ENCODE data around the gene RBM10. TPM values are rescaled to one million over a fixed set of nuclear protein-coding genes. Genes with fewer than 3 reads are reported as not detected.
A peak's percentile ranks its signal among the peaks of the same experiment; 100 is the strongest.

The RBM10 gene
- total RNA-seq, 1 donor from 2014 or later = 35.9 TPM

DNA sequence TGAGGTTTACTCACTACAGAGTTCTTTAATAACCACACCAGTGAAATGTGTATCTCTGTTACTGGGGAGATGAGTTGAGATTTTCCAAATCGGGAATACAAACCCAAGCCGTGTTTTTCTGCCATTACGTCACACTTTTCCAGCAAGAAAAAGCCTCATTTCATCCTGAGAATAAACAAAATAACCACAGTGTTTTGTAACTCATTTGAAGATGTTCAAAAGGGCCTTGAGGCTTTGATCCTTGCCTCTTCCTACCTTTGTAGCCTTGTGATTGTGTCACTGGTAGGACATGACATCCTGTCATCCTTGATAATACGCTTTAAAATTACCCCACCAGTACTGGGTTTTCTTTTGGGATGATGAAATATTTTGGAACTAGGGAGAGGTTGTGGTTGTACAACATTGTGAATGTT is 90.7 kb downstream of the RBM10 start:
- H3K4me1 Mint-ChIP-seq (ENCODE audit: low read depth, unreplicated experiment) = peaks cover 2% of the 10 kb centered on the region
- peaks cover 5% of the 10 kb centered on the region for H3K36me3 Mint-ChIP-seq (ENCODE audit: low read depth, unreplicated experiment)
- Histone ChIP-seq H3K9me3 (ENCODE audit: insufficient read depth, low read depth, low read length) (no peaks in the 10 kb centered on the region), H4K20me1 (ENCODE audit: insufficient read depth, low read length) (peaks cover 18% of the 10 kb centered on the region), H3K27ac (ENCODE audit: low read depth, low read length) (no peak overlapping the region), H3K9ac (ENCODE audit: low read length) (no peak overlapping the region), H3K4me3 (ENCODE audit: insufficient read depth, low read depth, low read length) (no peak overlapping the region), H2AFZ (ENCODE audit: low read depth, low read length) (no peak overlapping the region), H3K27me3 (ENCODE audit: insufficient read depth, low read length) (no peaks in the 10 kb centered on the region), H3K36me3 (ENCODE audit: insufficient read depth, low read length) (peaks cover 4% of the 10 kb centered on the region), H3K4me1 (ENCODE audit: insufficient read depth, low read length) (peaks cover 9% of the 10 kb centered on the region), H3K79me2 (ENCODE audit: insufficient read depth, low read length) (peaks cover 63% of the 10 kb centered on the region), H3K4me2 (ENCODE audit: low read length) (peak overlapping the region; percentile 78)
- no peaks in the 10 kb centered on the region for H3K27me3 Mint-ChIP-seq (ENCODE audit: low read depth, unreplicated experiment)
- DNase-seq (ENCODE audit: low read depth) = no peak
- no peak overlapping the region for H3K27ac Mint-ChIP-seq (ENCODE audit: unreplicated experiment)
- H3K4me3 Mint-ChIP-seq (ENCODE audit: unreplicated experiment) = peak overlapping the region; percentile 31
- TF ChIP-seq CTCF (IDR thresholded peaks at IDR 0.05; ENCODE audit: insufficient read depth, low read depth, low read length) = no peak
- no peak for TF ChIP-seq EZH2 (IDR thresholded peaks at IDR 0.05; ENCODE audit: insufficient read depth, low read length)
- H3K9me3 Mint-ChIP-seq (ENCODE audit: unreplicated experiment) = no peaks in the 10 kb centered on the region
- FAIRE-seq = peak; percentile 23

Other genes with a start within 250 kb of the RBM10 start
- gene JADE3, start 232.8 kb upstream of the RBM10 start, total RNA-seq = 9.5 and 12.4 TPM in 2 replicates
- gene RGN, start 66.8 kb upstream of the RBM10 start, total RNA-seq = not detected in 2 replicates
- gene NDUFB11, start 519 bp upstream of the RBM10 start, total RNA-seq = 79.4 and 86.3 TPM in 2 replicates
- 232 and 244 TPM in 2 replicates for gene UBA1, start 48.6 kb downstream of the RBM10 start, total RNA-seq
- 110 and 128 TPM in 2 replicates for gene CDK16, start 73.5 kb downstream of the RBM10 start, total RNA-seq
- 75.7 and 80.8 TPM in 2 replicates for gene USP11, start 87.8 kb downstream of the RBM10 start, total RNA-seq
- gene ZNF157, start 225.4 kb downstream of the RBM10 start, total RNA-seq = 0.17 and 0.54 TPM in 2 replicates

Measured in astrocyte (in vitro differentiated cells and primary cell).